HuH-7.5 (cell line): ENCODE results near the gene PALMD.

ENCODE experiments used
- DNase-seq: peaks from one replicate; pipeline ENCODE4 v3.0.0; 2011; ENCODE audit warnings: low spot score

PALMD gene

GRCh38 chr1:99660496-99660895, 14.6 kb downstream of the PALMD start:
- no peak for DNase-seq

- no peak for DNase-seq
These were observed 15.9 kb downstream of the PALMD start for GRCh38 chr1:99661780-99662179.

- DNase-seq: no peak
These were observed 16.7 kb downstream of the PALMD start for GRCh38 chr1:99662539-99663080.

GRCh38 chr1:99663501-99663900, 17.6 kb downstream of the PALMD start:
- DNase-seq: no peak

- no peak for DNase-seq
These were observed 19.3 kb downstream of the PALMD start for GRCh38 chr1:99665212-99665611.

GRCh38 chr1:99669376-99669775, 23.5 kb downstream of the PALMD start:
- no peak for DNase-seq

GRCh38 chr1:99669821-99670220, 23.9 kb downstream of the PALMD start:
- DNase-seq: no peak

- DNase-seq: no peak
These were observed 24.7 kb downstream of the PALMD start for GRCh38 chr1:99670583-99670982.

GRCh38 chr1:99672038-99672437, 26.1 kb downstream of the PALMD start:
- DNase-seq: no peak

- DNase-seq: no peak
These were observed 26.8 kb downstream of the PALMD start for GRCh38 chr1:99672530-99673213.

- no peak for DNase-seq
These were observed 27.4 kb downstream of the PALMD start for GRCh38 chr1:99673315-99673714.

- no peak for DNase-seq
These were observed 28.5 kb downstream of the PALMD start for GRCh38 chr1:99674115-99675064.

GRCh38 chr1:99675292-99675691, 29.4 kb downstream of the PALMD start:
- no peak for DNase-seq

GRCh38 chr1:99675994-99676393, 30.1 kb downstream of the PALMD start:
- no peak for DNase-seq

GRCh38 chr1:99676876-99677275, 31.0 kb downstream of the PALMD start:
- DNase-seq: no peak

GRCh38 chr1:99677416-99677815, 31.5 kb downstream of the PALMD start:
- no peak for DNase-seq

- no peak for DNase-seq
These were observed 34.4 kb downstream of the PALMD start for GRCh38 chr1:99680270-99680669.

GRCh38 chr1:99681583-99681982, 35.7 kb downstream of the PALMD start:
- no peak for DNase-seq

- no peak for DNase-seq
These were observed 36.4 kb downstream of the PALMD start for GRCh38 chr1:99682291-99682751.

GRCh38 chr1:99685516-99686180, 39.7 kb downstream of the PALMD start:
- DNase-seq: peak; percentile 10

GRCh38 chr1:99691175-99691574, 45.3 kb downstream of the PALMD start:
- DNase-seq: no peak

GRCh38 chr1:99696616-99697015, 50.7 kb downstream of the PALMD start:
- DNase-seq: no peak
